Measurements from ENCODE around the gene MAEL. TPM values are rescaled to one million over a fixed set of nuclear protein-coding genes. Genes with fewer than 3 reads are reported as not detected.
A peak's percentile ranks its signal among the peaks of the same experiment; 100 is the strongest.
"Not testable (repeated sequence)": the region's sequence is repeated elsewhere in the genome, so short reads cannot be mapped to it uniquely, and the experiment has no call there.

MAEL gene
- polyA plus RNA-seq, 1 donor from 2014 or later, result not detected

DNA sequence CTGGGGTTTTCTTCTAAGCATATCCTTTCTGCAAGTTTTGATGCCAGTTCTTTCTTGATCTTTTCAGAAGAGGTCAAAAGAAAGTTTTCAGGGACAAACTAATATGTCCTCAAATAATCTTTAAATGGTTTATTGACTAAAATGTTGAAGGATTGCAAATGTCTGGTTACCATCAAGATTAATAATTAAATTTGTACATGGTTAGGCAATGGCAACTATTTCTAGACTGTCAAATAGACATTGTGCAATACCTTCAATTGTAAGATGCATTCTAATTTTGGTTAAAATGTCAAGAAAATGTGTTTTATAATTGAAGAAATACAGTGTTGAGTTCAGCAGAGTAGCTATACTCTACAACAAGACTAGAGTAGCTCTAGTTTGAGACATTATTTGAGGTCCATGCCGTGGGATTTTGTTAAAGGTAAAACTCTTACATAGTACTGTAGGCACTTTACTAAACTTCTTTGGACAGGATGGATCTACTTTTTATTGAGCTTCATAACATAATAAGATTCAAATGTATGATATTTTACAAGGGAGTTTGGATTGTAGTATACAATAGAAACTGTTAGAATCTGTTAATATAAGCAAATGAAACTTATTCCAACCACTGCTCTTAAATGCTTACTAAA lies 22.6 kb downstream of the MAEL start:
- no peaks in the 10 kb centered on the region for H3K9me3 Mint-ChIP-seq
- H3K27me3 Mint-ChIP-seq, result peaks cover 19% of the 10 kb centered on the region
- H3K36me3 Mint-ChIP-seq, result peaks cover 2% of the 10 kb centered on the region
- no peak overlapping the region for H3K4me3 Mint-ChIP-seq
- H3K27ac Mint-ChIP-seq, result no peak overlapping the region
- H3K4me1 Mint-ChIP-seq, result peaks cover 0 to 2% (median 0%) of the 10 kb centered on the region in 3 donors

GRCh38 chr1:167012570-167012969 lies 23.5 kb downstream of the MAEL start:
- Mint-ChIP-seq H3K27me3 (peaks cover 20% of the 10 kb centered on the region), H3K4me3 (no peak overlapping the region), H3K4me1 (peaks cover 0 to 2% (median 0%) of the 10 kb centered on the region in 3 donors), H3K27ac (no peak overlapping the region), H3K36me3 (peaks cover 2% of the 10 kb centered on the region), H3K9me3 (no peaks in the 10 kb centered on the region)

DNA sequence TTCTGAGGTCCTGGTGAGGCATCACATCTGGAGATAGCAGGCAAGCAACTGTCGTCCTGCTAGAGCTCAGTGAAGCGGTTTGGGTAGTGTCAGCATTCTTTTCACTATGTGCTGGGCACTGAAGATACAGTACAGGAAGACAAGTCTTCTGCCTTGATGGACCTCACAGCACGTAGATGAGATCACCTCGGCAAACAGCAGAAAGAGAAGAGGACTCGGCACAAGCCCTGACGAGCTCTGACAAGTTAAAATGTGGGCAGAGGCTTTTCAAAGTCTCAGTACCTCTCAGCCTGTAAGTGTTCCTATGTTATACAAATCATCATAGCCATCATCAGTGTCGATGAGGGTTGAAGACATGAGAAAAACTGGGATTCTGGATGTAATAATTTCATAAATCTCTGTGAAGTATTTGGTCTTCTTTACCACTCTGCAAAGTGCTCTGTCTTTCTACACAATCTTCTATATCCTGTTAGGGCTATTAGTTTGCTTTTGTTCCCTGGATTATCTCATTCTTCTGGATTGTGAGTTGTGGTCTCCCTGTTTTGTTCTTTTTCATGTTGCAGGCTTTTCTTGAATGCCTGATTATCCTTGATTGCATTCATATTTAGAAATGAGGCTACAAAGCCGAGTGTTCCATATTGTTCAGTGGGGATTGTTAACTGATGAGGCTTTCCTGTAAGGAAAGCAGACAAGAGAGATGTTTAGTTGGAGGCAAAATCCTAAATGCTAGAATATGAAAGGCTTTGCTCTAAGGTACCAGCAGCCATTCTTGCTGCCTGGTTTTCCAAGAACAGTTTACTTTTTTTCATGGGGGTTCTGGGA lies 24.2 kb downstream of the MAEL start:
- peaks cover 20% of the 10 kb centered on the region for H3K27me3 Mint-ChIP-seq
- no peak overlapping the region for H3K4me3 Mint-ChIP-seq
- H3K4me1 Mint-ChIP-seq, result peaks cover 0 to 2% (median 0%) of the 10 kb centered on the region in 3 donors
- no peak overlapping the region for H3K27ac Mint-ChIP-seq
- peaks cover 2% of the 10 kb centered on the region for H3K36me3 Mint-ChIP-seq
- H3K9me3 Mint-ChIP-seq, result no peaks in the 10 kb centered on the region

- no peaks in the 10 kb centered on the region for H3K9me3 Mint-ChIP-seq
- H3K4me1 Mint-ChIP-seq, result peaks cover 0 to 2% (median 0%) of the 10 kb centered on the region in 3 donors
- H3K27ac Mint-ChIP-seq, result no peak overlapping the region
- H3K36me3 Mint-ChIP-seq, result no peaks in the 10 kb centered on the region
- peaks cover 15% of the 10 kb centered on the region for H3K27me3 Mint-ChIP-seq
- no peak overlapping the region for H3K4me3 Mint-ChIP-seq
Measured at GRCh38 chr1:167016100-167016750, 27.1 kb downstream of the MAEL start.

- Mint-ChIP-seq H3K4me1 (no peaks in the 10 kb centered on the region), H3K36me3 (peaks cover 3% of the 10 kb centered on the region), H3K27ac (no peak overlapping the region), H3K4me3 (no peak overlapping the region), H3K9me3 (peaks cover 0 to 2% (median 0%) of the 10 kb centered on the region in 3 donors), H3K27me3 (peaks cover 12% of the 10 kb centered on the region)
Measured at GRCh38 chr1:167022384-167022783, 33.3 kb downstream of the MAEL start.

GRCh38 chr1:167029553-167029952 lies 40.5 kb downstream of the MAEL start:
- not testable (repeated sequence) for H3K9me3 Mint-ChIP-seq

GRCh38 chr1:167033646-167034045 lies 44.6 kb downstream of the MAEL start:
- Mint-ChIP-seq H3K9me3 (peaks cover 0 to 2% (median 0%) of the 10 kb centered on the region in 3 donors), H3K4me3 (no peak overlapping the region), H3K36me3 (no peaks in the 10 kb centered on the region), H3K4me1 (no peaks in the 10 kb centered on the region), H3K27me3 (peaks cover 13% of the 10 kb centered on the region), H3K27ac (no peak overlapping the region)

More at GRCh38 chr1:167029553-167029952, 40.5 kb downstream of the MAEL start:
- not testable (repeated sequence) for H3K27ac Mint-ChIP-seq, H3K4me3 Mint-ChIP-seq, H3K4me1 Mint-ChIP-seq, H3K36me3 Mint-ChIP-seq
- H3K27me3 Mint-ChIP-seq, result peaks cover 24% of the 10 kb centered on the region

GRCh38 chr1:167043752-167044488 lies 54.8 kb downstream of the MAEL start:
- Mint-ChIP-seq H3K27ac (peak overlapping the region; percentile 6 to 86 (median 24)), H3K9me3 (no peaks in the 10 kb centered on the region), H3K36me3 (no peaks in the 10 kb centered on the region), H3K27me3 (peaks cover 11% of the 10 kb centered on the region), H3K4me3 (peak overlapping the region; percentile 72 to 96 (median 89)), H3K4me1 (peaks cover 11 to 12% (median 11%) of the 10 kb centered on the region in 3 donors)

- H3K4me1 Mint-ChIP-seq, result no peaks in the 10 kb centered on the region
- H3K9me3 Mint-ChIP-seq, result peaks cover 0 to 1% (median 0%) of the 10 kb centered on the region in 3 donors
- no peak overlapping the region for H3K27ac Mint-ChIP-seq
- no peaks in the 10 kb centered on the region for H3K36me3 Mint-ChIP-seq
- H3K4me3 Mint-ChIP-seq, result no peak overlapping the region
- H3K27me3 Mint-ChIP-seq, result no peaks in the 10 kb centered on the region
Measured at GRCh38 chr1:167051907-167052306, 62.8 kb downstream of the MAEL start.

DNA sequence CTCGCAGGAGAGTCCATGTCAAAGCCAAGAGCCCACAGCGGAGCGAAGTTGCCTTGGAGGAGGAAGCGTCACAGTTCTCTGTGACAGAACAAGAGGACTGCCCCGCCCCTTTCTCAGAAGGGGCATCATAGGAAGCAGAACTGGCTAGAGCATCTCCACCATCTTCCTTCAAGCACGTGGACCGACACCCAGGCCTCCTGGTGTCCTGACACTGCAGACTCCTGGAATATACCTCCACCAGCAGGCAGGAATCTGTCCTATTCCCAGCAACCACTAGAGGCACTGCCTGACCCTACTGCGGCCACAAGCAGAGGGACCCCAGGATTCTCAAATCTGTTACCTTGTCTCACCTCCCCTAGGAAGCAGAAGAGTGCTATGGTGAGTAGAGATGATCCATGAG lies 63.3 kb downstream of the MAEL start:
- Mint-ChIP-seq H3K4me1 (no peaks in the 10 kb centered on the region), H3K4me3 (peak overlapping the region in 1 of 4 donors; percentile 13), H3K27me3 (no peaks in the 10 kb centered on the region), H3K9me3 (peaks cover 0 to 1% (median 0%) of the 10 kb centered on the region in 3 donors), H3K27ac (no peak overlapping the region), H3K36me3 (no peaks in the 10 kb centered on the region)

GRCh38 chr1:167054531-167054930 lies 65.5 kb downstream of the MAEL start:
- Mint-ChIP-seq H3K4me3 (no peak overlapping the region), H3K27me3 (no peaks in the 10 kb centered on the region), H3K36me3 (no peaks in the 10 kb centered on the region), H3K27ac (no peak overlapping the region), H3K4me1 (peaks cover 0 to 3% (median 0%) of the 10 kb centered on the region in 3 donors), H3K9me3 (peaks cover 0 to 1% (median 0%) of the 10 kb centered on the region in 3 donors)

GRCh38 chr1:167054946-167055630 lies 66.0 kb downstream of the MAEL start:
- peaks cover 0 to 3% (median 0%) of the 10 kb centered on the region in 3 donors for H3K4me1 Mint-ChIP-seq
- H3K36me3 Mint-ChIP-seq, result no peaks in the 10 kb centered on the region
- no peaks in the 10 kb centered on the region for H3K27me3 Mint-ChIP-seq
- peaks cover 0 to 1% (median 0%) of the 10 kb centered on the region in 3 donors for H3K9me3 Mint-ChIP-seq
- peak overlapping the region in 1 of 3 donors; percentile 7 for H3K27ac Mint-ChIP-seq
- H3K4me3 Mint-ChIP-seq, result no peak overlapping the region

GRCh38 chr1:167056529-167057231 lies 67.6 kb downstream of the MAEL start:
- Mint-ChIP-seq H3K27ac (no peak overlapping the region), H3K4me3 (no peak overlapping the region), H3K27me3 (no peaks in the 10 kb centered on the region), H3K36me3 (no peaks in the 10 kb centered on the region), H3K9me3 (peaks cover 0 to 1% (median 0%) of the 10 kb centered on the region in 3 donors), H3K4me1 (peaks cover 0 to 3% (median 0%) of the 10 kb centered on the region in 3 donors)
